Endothelial cell of umbilical vein (primary cell): ENCODE results near the gene CCNB1. TPM values are rescaled to one million over a fixed set of nuclear protein-coding genes. Genes with fewer than 3 reads are reported as not detected.
"Not testable (repeated sequence)": the region's sequence is repeated elsewhere in the genome, so short reads cannot be mapped to it uniquely, and the experiment has no call there.

Experiments used
- BruUV-seq: library from RNA; stranded (reverse); fragments of 400-500 nt; replicated peaks from 2 replicates; lab custom pipeline; 2021; lab: Mats Ljungman, UMichigan
- CTCF ChIA-PET: fragments of 300-600, 350-600 bp; sonication (Branson Sonifier 250); formaldehyde crosslinking; loops from one replicate; lab custom pipeline; 2021; ENCODE audit warnings: antibody characterized with exemption, inconsistent platforms; lab: Charles Lee
- POLR2A ChIA-PET: fragments of 300-600, 350-600 bp; sonication (Branson Sonifier 250); formaldehyde crosslinking; loops from one replicate; lab custom pipeline; 2021; ENCODE audit warnings: antibody characterized with exemption, inconsistent platforms; lab: Charles Lee
- DNase-seq: peaks from one replicate; pipeline ENCODE4 v3.0.0-alpha.2; 2011; ENCODE audit warnings: low read depth, low spot score
- FAIRE-seq: peaks from 2 replicates; lab custom pipeline; 2011; peaks lifted over from hg19 to GRCh38; lab: Jason Lieb, UNC
- H2AFZ ChIP-seq: 2 replicates; pipeline ENCODE4 v1.6.0; 2012; ENCODE audit warnings: low read depth, low read length, control low read depth, inconsistent platforms
- H3K27ac ChIP-seq: 2 replicates; pipeline ENCODE4 v1.5.1; 2011; ENCODE audit warnings: low read depth, mild to moderate bottlenecking, control low read depth, low read length, moderate library complexity; ENCODE audit not compliant: insufficient read depth
- H3K27me3 ChIP-seq, 2 experiments: 2 replicates each; pipeline versions ENCODE4 v1.6.0 to v1.6.1; 2011; ENCODE audit warnings: low read length in 2 of 2, mixed read lengths in 1 of 2; ENCODE audit not compliant: control insufficient read depth in 2 of 2, insufficient read depth in 2 of 2
- H3K36me3 ChIP-seq, 2 experiments: 2 replicates in 1 of 2; 3 replicates in 1 of 2; pipeline ENCODE4 v1.5.1; 2011; ENCODE audit warnings: low read length in 2 of 2, mild to moderate bottlenecking in 1 of 2, moderate library complexity in 1 of 2; ENCODE audit not compliant: control insufficient read depth in 2 of 2, insufficient read depth in 2 of 2; ENCODE audit errors: extremely low read depth in 1 of 2
- H3K4me1 ChIP-seq: 3 replicates; pipeline ENCODE4 v1.5.1; 2011; ENCODE audit warnings: mild to moderate bottlenecking, low read length; ENCODE audit not compliant: control insufficient read depth, insufficient read depth; ENCODE audit errors: extremely low read depth
- H3K4me2 ChIP-seq: 2 replicates; pipeline ENCODE4 v1.6.1; 2011; ENCODE audit warnings: low read length, control low read depth, mixed read lengths; ENCODE audit not compliant: insufficient read depth
- H3K4me3 ChIP-seq, 3 experiments: fragments of 200-600 bp in 1 of 3; sonication (generic), shearing (Covaris generic) in 1 of 3; replicated peaks in 1 of 3; 2 replicates each; pipeline ENCODE4 v1.5.1; 2011 to 2016; ENCODE audit warnings: control low read depth in 3 of 3, low read length in 3 of 3, mild to moderate bottlenecking in 2 of 3, inconsistent platforms in 1 of 3, low read depth in 1 of 3, moderate library complexity in 1 of 3; ENCODE audit not compliant: insufficient read depth in 1 of 3
- H3K79me2 ChIP-seq: 2 replicates; pipeline ENCODE4 v1.6.0; 2012; ENCODE audit warnings: low read length, inconsistent platforms; ENCODE audit not compliant: control insufficient read depth, insufficient read depth
- H3K9ac ChIP-seq: replicated peaks from 2 replicates; pipeline ENCODE3; 2011; ENCODE audit warnings: low read length, control low read depth; ENCODE audit not compliant: insufficient read depth; ENCODE audit errors: extremely low read depth
- H3K9me1 ChIP-seq: replicated peaks from 3 replicates; pipeline ENCODE4 v1.6.0; 2011; ENCODE audit warnings: mild to moderate bottlenecking, low read length; ENCODE audit not compliant: control insufficient read depth, insufficient read depth; ENCODE audit errors: extremely low read depth
- H3K9me3 ChIP-seq: replicated peaks from 2 replicates; pipeline ENCODE4 v1.5.1; 2012; ENCODE audit warnings: low read length, inconsistent platforms; ENCODE audit not compliant: control insufficient read depth, insufficient read depth
- H4K20me1 ChIP-seq: replicated peaks from 2 replicates; pipeline ENCODE3; 2011; ENCODE audit warnings: mild to moderate bottlenecking, low read length; ENCODE audit not compliant: control insufficient read depth, insufficient read depth; ENCODE audit errors: extremely low read depth
- CTCF ChIP-seq, 2 donors: IDR thresholded peaks; 1 replicate in 1 of 2; 2 replicates in 1 of 2; pipeline ENCODE4 v1.5.1; 2011; ENCODE audit warnings: low read length in 2 of 2, mild to moderate bottlenecking in 2 of 2, moderate library complexity in 2 of 2, control low read depth in 1 of 2, inconsistent platforms in 1 of 2, low read depth in 1 of 2; ENCODE audit not compliant: insufficient read depth in 1 of 2; ENCODE audit errors: extremely low read depth in 1 of 2
- EZH2 ChIP-seq: IDR thresholded peaks from 2 replicates; pipeline ENCODE4 v1.6.1; 2012; ENCODE audit warnings: borderline replicate concordance, low read depth, mild to moderate bottlenecking, moderate library complexity, low read length, inconsistent platforms; ENCODE audit not compliant: severe bottlenecking
- FOS ChIP-seq: IDR thresholded peaks from 2 replicates; pipeline ENCODE4 v1.6.1; 2011; ENCODE audit warnings: mild to moderate bottlenecking, low read length, moderate library complexity, borderline replicate concordance; ENCODE audit not compliant: insufficient read depth
- GATA2 ChIP-seq: IDR thresholded peaks from 2 replicates; pipeline ENCODE4 v1.7.0; 2011; ENCODE audit warnings: low read depth, mild to moderate bottlenecking, moderate library complexity, mixed read lengths, low read length; ENCODE audit not compliant: insufficient read length, insufficient read depth
- JUN ChIP-seq: IDR thresholded peaks from 2 replicates; pipeline ENCODE4 v1.6.1; 2011; ENCODE audit warnings: borderline replicate concordance, low read depth; ENCODE audit not compliant: insufficient read length, insufficient read depth
- MAX ChIP-seq: IDR thresholded peaks from 2 replicates; pipeline ENCODE4 v1.6.1; 2011; ENCODE audit not compliant: insufficient read depth, insufficient read length
- MYC ChIP-seq: IDR thresholded peaks from one replicate; pipeline ENCODE4 v1.6.1; 2011; ENCODE audit warnings: mild to moderate bottlenecking, low read depth, low read length
- POLR2A ChIP-seq: IDR thresholded peaks from 2 replicates; pipeline ENCODE4 v1.6.1; 2012; ENCODE audit warnings: low read depth, mild to moderate bottlenecking, control low read depth, low read length
- POLR2AphosphoS5 ChIP-seq: IDR thresholded peaks from 2 replicates; pipeline ENCODE4 v1.6.1; 2012; ENCODE audit warnings: low read depth, mild to moderate bottlenecking, control low read depth, low read length, moderate library complexity; ENCODE audit not compliant: insufficient read depth
- dilution Hi-C: fragments of 300-500 bp; cut with MboI; formaldehyde crosslinking; loops from one replicate; pipeline ENCODE4 v1.15.0; 2019; ENCODE audit warnings: low sequenced_read_pairs; ENCODE audit not compliant: extremely low pct_ligation_motif_present
- intact Hi-C: fragments of 100-400 bp; cut with micrococcal nuclease; formaldehyde crosslinking; loops from one replicate; pipeline ENCODE4 v1.10.0; 2022
- polyA plus RNA-seq, 4 experiments: library from polyadenylated mRNA; depleted of rRNA in 3 of 4; stranded (reverse) in 3 of 4; unstranded in 1 of 4; fragments of >200 nt; gene quantifications; 2 replicates each; pipeline versions ENCODE4 v1.2.1 to v1.2.3, GENCODE V29; 2011 to 2012; ENCODE audit warnings: missing spikeins in 1 of 4
- total RNA-seq: library from RNA; stranded (reverse); gene quantifications from 2 replicates; pipeline ENCODE4 v1.2.3, GENCODE V29; 2021

The CCNB1 gene
- total and polyA plus RNA-seq, 2 donors (not counting 3 experiments of a cell fraction or from before 2014, with no cell fraction given) = 72.2 to 211 TPM

GRCh38 chr5:69138766-69139165 lies 28.2 kb upstream of the CCNB1 start:
- CTCF ChIA-PET = no interaction called here
- Histone ChIP-seq H3K27me3 (no peaks in the 10 kb centered on the region), H4K20me1 (no peaks in the 10 kb centered on the region), H3K27ac (no peak overlapping the region), H3K4me1 (no peaks in the 10 kb centered on the region), H3K9me3 (no peaks in the 10 kb centered on the region), H3K36me3 (no peaks in the 10 kb centered on the region), H3K9ac (no peak overlapping the region), H2AFZ (no peak overlapping the region), H3K79me2 (no peaks in the 10 kb centered on the region), H3K4me3 (no peak overlapping the region), H3K4me2 (no peak overlapping the region), H3K9me1 (no peaks in the 10 kb centered on the region)
- DNase-seq = no peak
- TF ChIP-seq POLR2A = no peak
- intact Hi-C loops (no loop called here), dilution Hi-C loops (no loop called here)
- no TSS peak for BruUV-seq
- POLR2A ChIA-PET = no interaction called here
- no peak for FAIRE-seq

GRCh38 chr5:69140239-69140638 lies 26.7 kb upstream of the CCNB1 start:
- H2AFZ ChIP-seq, H3K4me3 ChIP-seq, dilution Hi-C loops, H3K79me2 ChIP-seq, H3K9me1 ChIP-seq, FAIRE-seq, H3K36me3 ChIP-seq, H3K4me2 ChIP-seq, H3K4me1 ChIP-seq, DNase-seq, H3K9ac ChIP-seq, BruUV-seq, intact Hi-C loops, POLR2A ChIA-PET, H4K20me1 ChIP-seq, H3K9me3 ChIP-seq, H3K27me3 ChIP-seq, H3K27ac ChIP-seq, CTCF ChIA-PET: not testable (repeated sequence)

GRCh38 chr5:69140827-69141226 lies 26.1 kb upstream of the CCNB1 start:
- H3K9me1 ChIP-seq = no peaks in the 10 kb centered on the region
- no peaks in the 10 kb centered on the region for H3K9me3 ChIP-seq
- no peak overlapping the region for H3K9ac ChIP-seq
- H3K36me3 ChIP-seq = no peaks in the 10 kb centered on the region
- DNase-seq = no peak
- no peak overlapping the region for H2AFZ ChIP-seq
- H3K27me3 ChIP-seq = no peaks in the 10 kb centered on the region
- TF ChIP-seq CTCF (IDR thresholded peaks at IDR 0.05; ENCODE audit: extremely low read depth in 1 of 2, insufficient read depth in 1 of 2, low read depth in 1 of 2, low read length in 2 of 2) (no peak), POLR2AphosphoS5 (no peak), MYC (no peak), JUN (no peak), POLR2A (no peak), FOS (no peak), MAX (no peak), EZH2 (no peak), GATA2 (no peak)
- POLR2A ChIA-PET = no interaction called here
- no peaks in the 10 kb centered on the region for H3K4me1 ChIP-seq
- H3K27ac ChIP-seq = no peak overlapping the region
- BruUV-seq = no TSS peak
- no peak overlapping the region for H3K4me2 ChIP-seq
- H3K4me3 ChIP-seq = no peak overlapping the region
- CTCF ChIA-PET = no interaction called here
- dilution Hi-C loops = no loop called here
- intact Hi-C loops = no loop called here
- H4K20me1 ChIP-seq = no peaks in the 10 kb centered on the region
- no peaks in the 10 kb centered on the region for H3K79me2 ChIP-seq
- FAIRE-seq = no peak
